Measurements from ENCODE around the gene ADAP1. TPM values are rescaled to one million over a fixed set of nuclear protein-coding genes. Genes with fewer than 3 reads are reported as not detected.

ADAP1 gene
- total and polyA plus RNA-seq, 2 of the 13 experiments (the other 11 are each of a cell fraction or from before 2014, with no cell fraction given) = 10.5 to 24.6 TPM

- no peak for TF ChIP-seq ZNF234 (CRISPR knock-in tag; conservative IDR thresholded peaks at IDR 0.05)
- peak; percentile 97 for TF ChIP-seq NFKB2 (CRISPR knock-in tag; IDR thresholded peaks at IDR 0.05; ENCODE audit: borderline replicate concordance)
- TF ChIP-seq ZNF367 (CRISPR knock-in tag; IDR thresholded peaks at IDR 0.05; ENCODE audit: borderline replicate concordance) = 0 out of 2 replicates have a peak, but pooled peaks have one; percentile 47
- TF ChIP-seq ZBTB43 (CRISPR knock-in tag; conservative IDR thresholded peaks at IDR 0.05) = peak; percentile 96
- TF ChIP-seq ZNF432 (CRISPR knock-in tag; IDR thresholded peaks at IDR 0.05; ENCODE audit: borderline replicate concordance) = no peak
- TF ChIP-seq SMARCC2 (IDR thresholded peaks at IDR 0.05) = no peak
- peak; percentile 77; the same call in 1 of the 2 replicates for TF ChIP-seq ZNF704 (CRISPR knock-in tag; IDR thresholded peaks at IDR 0.05; ENCODE audit: borderline replicate concordance)
- TF ChIP-seq NCOA2 (CRISPR knock-in tag; IDR thresholded peaks at IDR 0.05) = peak; percentile 68
- peak; percentile 99 for TF ChIP-seq ZNF232 (CRISPR knock-in tag; IDR thresholded peaks at IDR 0.05; ENCODE audit: borderline replicate concordance)
- TF ChIP-seq TFDP2 (CRISPR knock-in tag; IDR thresholded peaks at IDR 0.05) = peak; percentile 87
- 0 out of 2 replicates have a peak, but pooled peaks have one; percentile 32 for TF ChIP-seq TBX3 (IDR thresholded peaks at IDR 0.05; ENCODE audit: borderline replicate concordance)
- TF ChIP-seq PHF20 (CRISPR knock-in tag; IDR thresholded peaks at IDR 0.05) = peak; percentile 67; the same call in 1 of the 2 replicates
- TF ChIP-seq ZNF781 (CRISPR knock-in tag; IDR thresholded peaks at IDR 0.05; ENCODE audit: borderline replicate concordance, not compliant biosample characterization) = peak; percentile 82
- no peak for TF ChIP-seq CENPX (CRISPR knock-in tag; IDR thresholded peaks at IDR 0.05)
- no peak for TF ChIP-seq HCFC1 (IDR thresholded peaks at IDR 0.05; ENCODE audit: low read depth, low read length)
- TF ChIP-seq ZFP62 (CRISPR knock-in tag; IDR thresholded peaks at IDR 0.05) = no peak
- TF ChIP-seq BCL6 (CRISPR knock-in tag; IDR thresholded peaks at IDR 0.05) = peak; percentile 66
- TF ChIP-seq ZMYM2 (CRISPR knock-in tag; IDR thresholded peaks at IDR 0.05) = no peak
- TF ChIP-seq ZNF83 (CRISPR knock-in tag; IDR thresholded peaks at IDR 0.05; ENCODE audit: borderline replicate concordance) = peak; percentile 83; the same call in 1 of the 2 replicates
- peak; percentile 92 for TF ChIP-seq STAG1 (CRISPR knock-in tag; IDR thresholded peaks at IDR 0.05)
- peak; percentile 94 for TF ChIP-seq SMAD3 (CRISPR knock-in tag; IDR thresholded peaks at IDR 0.05)
- no peak for TF ChIP-seq PTBP1 (IDR thresholded peaks at IDR 0.05; ENCODE audit: low read depth, low read length, poor library complexity, severe bottlenecking)
- TF ChIP-seq LRRFIP1 (CRISPR knock-in tag; conservative IDR thresholded peaks at IDR 0.05) = no peak
- no peak for TF ChIP-seq AKAP8 (CRISPR knock-in tag; IDR thresholded peaks at IDR 0.05)
- TF ChIP-seq EEA1 (CRISPR knock-in tag; IDR thresholded peaks at IDR 0.05; ENCODE audit: borderline replicate concordance) = no peak
These were observed 81.0 kb downstream of the ADAP1 start (continued) for GRCh38 chr7:873367-874002.
